HT-29 (cell line): ENCODE data around the gene SAMD4B. TPM values are rescaled to one million over a fixed set of nuclear protein-coding genes. Genes with fewer than 3 reads are reported as not detected.
"Not testable (repeated sequence)": the region's sequence is repeated elsewhere in the genome, so short reads cannot be mapped to it uniquely, and the experiment has no call there.

Source experiments
- DNase-seq: peaks from one replicate; pipeline ENCODE4 v3.0.0-alpha.2; 2015; ENCODE audit warnings: low spot score
- total RNA-seq: library from RNA; depleted of rRNA; stranded (reverse); fragments of >200 nt; shearing (Covaris generic); gene quantifications from 2 replicates; pipeline ENCODE4 v1.2.3, GENCODE V29; 2014; rRNA removed

Gene SAMD4B
- total RNA-seq = 220 and 230 TPM in 2 replicates

- DNase-seq = peak; percentile 100
Measured at GRCh38 chr19:39341719-39342604, at the start of gene SAMD4B. SAMD4B (plus strand) TSS chr19:39342421; CDS start chr19:39356894, 14,473 bp downstream.

- no peak for DNase-seq
Measured at GRCh38 chr19:39293394-39293793, 48.8 kb upstream of the SAMD4B start.

GRCh38 chr19:39296055-39296645, 46.1 kb upstream of the SAMD4B start, which contains the start of gene IFNL1:
IFNL1 (plus strand) TSS chr19:39296407; CDS start chr19:39296422, 15 bp downstream.
- DNase-seq = peak; percentile 28

- DNase-seq = no peak
Measured at GRCh38 chr19:39296906-39297305, 45.3 kb upstream of the SAMD4B start.

- DNase-seq = no peak
Measured at GRCh38 chr19:39297931-39298634, 44.1 kb upstream of the SAMD4B start.

GRCh38 chr19:39299404-39299803, 42.8 kb upstream of the SAMD4B start:
- no peak for DNase-seq

GRCh38 chr19:39299832-39300231, 42.4 kb upstream of the SAMD4B start:
- no peak for DNase-seq

GRCh38 chr19:39301021-39301420, 41.2 kb upstream of the SAMD4B start:
- no peak for DNase-seq

- DNase-seq = no peak
Measured at GRCh38 chr19:39301562-39301961, 40.7 kb upstream of the SAMD4B start.

GRCh38 chr19:39303373-39304184, 38.6 kb upstream of the SAMD4B start:
- no peak for DNase-seq

- no peak for DNase-seq
Measured at GRCh38 chr19:39304185-39304513, 38.1 kb upstream of the SAMD4B start.

- no peak for DNase-seq
Measured at GRCh38 chr19:39304701-39305571, 37.3 kb upstream of the SAMD4B start.

- no peak for DNase-seq
Measured at GRCh38 chr19:39306075-39306474, 36.1 kb upstream of the SAMD4B start.

- no peak for DNase-seq
Measured at GRCh38 chr19:39307046-39307821, 35.0 kb upstream of the SAMD4B start.

GRCh38 chr19:39307822-39308530, 34.2 kb upstream of the SAMD4B start:
- no peak for DNase-seq

GRCh38 chr19:39308531-39309304, 33.5 kb upstream of the SAMD4B start:
- peak; percentile 30 for DNase-seq

- not testable (repeated sequence) for DNase-seq
Measured at GRCh38 chr19:39309305-39309670, 32.9 kb upstream of the SAMD4B start.
